ENCODE results near the gene CSF1R.

DNA sequence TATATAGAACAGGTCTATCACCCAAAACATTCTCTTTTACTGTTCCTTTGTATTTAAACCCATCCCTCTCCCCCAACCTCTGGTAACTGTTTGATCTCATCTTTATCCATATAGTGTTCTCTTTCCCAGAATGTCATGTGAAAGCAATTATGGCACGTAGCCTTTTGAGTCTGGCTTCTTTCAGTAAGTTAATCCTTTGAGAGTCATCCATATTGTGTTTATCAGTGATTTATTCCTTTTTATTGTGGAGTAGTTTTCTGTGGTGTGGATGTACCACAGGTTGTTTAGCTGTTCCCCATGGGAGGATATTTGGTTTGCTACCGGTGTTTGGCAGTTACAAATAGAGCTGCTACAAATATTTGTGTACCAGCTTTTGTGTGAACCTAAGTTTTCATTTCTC lies 47.8 kb downstream of the CSF1R start:
- TF ChIP-seq RAD21 (IDR thresholded peaks at IDR 0.05) (no peak), REST (IDR thresholded peaks at IDR 0.05) (no peak), ATF3 (IDR thresholded peaks at IDR 0.05) (no peak), HNF4G (IDR thresholded peaks at IDR 0.05) (no peak), EGR1 (IDR thresholded peaks at IDR 0.05; ENCODE audit: low read depth in 2 of 2) (no peak), GABPA (IDR thresholded peaks at IDR 0.05 in 1 of 2, conservative IDR thresholded peaks at IDR 0.05 in 1 of 2) (no peak), SP1 (IDR thresholded peaks at IDR 0.05) (no peak), YY1 (IDR thresholded peaks at IDR 0.05) (no peak), JUND (IDR thresholded peaks at IDR 0.05) (no peak), ZBTB33 (IDR thresholded peaks at IDR 0.05) (no peak), RXRA (IDR thresholded peaks at IDR 0.05) (no peak)
- TF ChIP-seq, protein P1, sequence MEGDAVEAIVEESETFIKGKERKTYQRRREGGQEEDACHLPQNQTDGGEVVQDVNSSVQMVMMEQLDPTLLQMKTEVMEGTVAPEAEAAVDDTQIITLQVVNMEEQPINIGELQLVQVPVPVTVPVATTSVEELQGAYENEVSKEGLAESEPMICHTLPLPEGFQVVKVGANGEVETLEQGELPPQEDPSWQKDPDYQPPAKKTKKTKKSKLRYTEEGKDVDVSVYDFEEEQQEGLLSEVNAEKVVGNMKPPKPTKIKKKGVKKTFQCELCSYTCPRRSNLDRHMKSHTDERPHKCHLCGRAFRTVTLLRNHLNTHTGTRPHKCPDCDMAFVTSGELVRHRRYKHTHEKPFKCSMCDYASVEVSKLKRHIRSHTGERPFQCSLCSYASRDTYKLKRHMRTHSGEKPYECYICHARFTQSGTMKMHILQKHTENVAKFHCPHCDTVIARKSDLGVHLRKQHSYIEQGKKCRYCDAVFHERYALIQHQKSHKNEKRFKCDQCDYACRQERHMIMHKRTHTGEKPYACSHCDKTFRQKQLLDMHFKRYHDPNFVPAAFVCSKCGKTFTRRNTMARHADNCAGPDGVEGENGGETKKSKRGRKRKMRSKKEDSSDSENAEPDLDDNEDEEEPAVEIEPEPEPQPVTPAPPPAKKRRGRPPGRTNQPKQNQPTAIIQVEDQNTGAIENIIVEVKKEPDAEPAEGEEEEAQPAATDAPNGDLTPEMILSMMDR (IDR thresholded peaks at IDR 0.05; ENCODE audit: low read depth, low read length, missing input control), result no peak
- TF ChIP-seq, protein P2, sequence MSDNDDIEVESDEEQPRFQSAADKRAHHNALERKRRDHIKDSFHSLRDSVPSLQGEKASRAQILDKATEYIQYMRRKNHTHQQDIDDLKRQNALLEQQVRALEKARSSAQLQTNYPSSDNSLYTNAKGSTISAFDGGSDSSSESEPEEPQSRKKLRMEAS (IDR thresholded peaks at IDR 0.05), result no peak
